WTC11 (cell line): ENCODE measurements around the gene COBL. TPM values are rescaled to one million over a fixed set of nuclear protein-coding genes. Genes with fewer than 3 reads are reported as not detected.
A peak's percentile ranks its signal among the peaks of the same experiment; 100 is the strongest.

Experiments
- ATAC-seq: fragments of 200-7000 bp; cut with Tn5 transposase; 2 replicates; pipeline ENCODE4 v1.10.0; 2021; ENCODE audit warnings: mild to moderate bottlenecking, moderate library complexity
- CTCF ChIA-PET: fragments of 300-600 bp; sonication (Branson Sonifier 250); formaldehyde crosslinking; loops from one replicate; lab custom pipeline; 2021; ENCODE audit warnings: antibody characterized with exemption; lab: Charles Lee
- POLR2A ChIA-PET: fragments of 350-600 bp; sonication (Branson Sonifier 250); formaldehyde crosslinking; loops from one replicate; lab custom pipeline; 2021; ENCODE audit warnings: antibody characterized with exemption; lab: Charles Lee
- DNase-seq: peaks from one replicate; pipeline ENCODE4 v3.0.0; 2021; ENCODE audit warnings: low spot score
- H3K27ac Mint-ChIP-seq: 2 replicates; pipeline ENCODE4 v1.8.0; 2021; ENCODE audit warnings: mixed read lengths
- H3K27me3 Mint-ChIP-seq: 2 replicates; pipeline ENCODE4 v1.8.0; 2021; ENCODE audit warnings: low read depth, mild to moderate bottlenecking, moderate library complexity, mixed read lengths
- H3K36me3 Mint-ChIP-seq: 2 replicates; pipeline ENCODE4 v1.8.0; 2021; ENCODE audit warnings: mixed read lengths
- H3K4me1 Mint-ChIP-seq: 2 replicates; pipeline ENCODE4 v1.8.0; 2022; ENCODE audit warnings: mixed read lengths
- H3K4me3 Mint-ChIP-seq: 2 replicates; pipeline ENCODE4 v1.8.0; 2021; ENCODE audit warnings: mild to moderate bottlenecking, moderate library complexity, mixed read lengths
- H3K9me3 Mint-ChIP-seq: 2 replicates; pipeline ENCODE4 v1.8.0; 2021; ENCODE audit warnings: mixed read lengths
- AFF4 ChIP-seq: sonication (generic); formaldehyde crosslinking; IDR thresholded peaks from 2 replicates; pipeline ENCODE4 v1.8.1; 2023; ENCODE audit warnings: mild to moderate bottlenecking, missing genetic modification reagents, borderline replicate concordance
- CREB1 ChIP-seq: sonication (generic); formaldehyde crosslinking; IDR thresholded peaks from 2 replicates; pipeline ENCODE4 v1.8.0; 2023; ENCODE audit warnings: mild to moderate bottlenecking, missing genetic modification reagents
- E2F1 ChIP-seq: sonication (generic); formaldehyde crosslinking; IDR thresholded peaks from 2 replicates; pipeline ENCODE4 v1.8.0; 2022; ENCODE audit warnings: mild to moderate bottlenecking, missing genetic modification reagents
- ELF4 ChIP-seq: sonication (generic); formaldehyde crosslinking; IDR thresholded peaks from 2 replicates; pipeline ENCODE4 v1.8.1; 2022; ENCODE audit warnings: low read depth, mild to moderate bottlenecking, moderate library complexity, missing genetic modification reagents
- JAZF1 ChIP-seq: fragments of 250-450 bp; sonication (Bioruptor Pico); IDR thresholded peaks from 2 replicates; pipeline ENCODE4 v1.9.0; 2021; ENCODE audit warnings: moderate library complexity, mild to moderate bottlenecking, inconsistent platforms
- MYBL2 ChIP-seq: sonication (generic); formaldehyde crosslinking; IDR thresholded peaks from 2 replicates; pipeline ENCODE4 v1.8.1; 2023; ENCODE audit warnings: mild to moderate bottlenecking, moderate library complexity, missing genetic modification reagents
- NR2C2 ChIP-seq: sonication (generic); formaldehyde crosslinking; IDR thresholded peaks from 2 replicates; pipeline ENCODE4 v1.8.0; 2022; ENCODE audit warnings: mild to moderate bottlenecking, missing genetic modification reagents
- PRDM15 ChIP-seq: sonication (generic); formaldehyde crosslinking; IDR thresholded peaks from 2 replicates; pipeline ENCODE4 v1.8.0; 2022; ENCODE audit warnings: missing genetic modification reagents
- ZNF281 ChIP-seq: sonication (generic); formaldehyde crosslinking; IDR thresholded peaks from 2 replicates; pipeline ENCODE4 v1.8.0; 2023; ENCODE audit warnings: mild to moderate bottlenecking, missing genetic modification reagents
- ZNF512 ChIP-seq: sonication (generic); formaldehyde crosslinking; IDR thresholded peaks from 2 replicates; pipeline ENCODE4 v1.8.1; 2022; ENCODE audit warnings: missing genetic modification reagents, borderline replicate concordance
- total RNA-seq: library from RNA; stranded (reverse); gene quantifications from 3 replicates; pipeline ENCODE4 v1.2.3, GENCODE V29; 2021
- TF ChIP-seq, protein P1 (sequence below): sonication (generic); formaldehyde crosslinking; IDR thresholded peaks from 2 replicates; pipeline ENCODE4 v1.8.1; 2022; ENCODE audit warnings: mild to moderate bottlenecking, moderate library complexity, missing genetic modification reagents
- TF ChIP-seq, protein P2 (sequence below): sonication (generic); formaldehyde crosslinking; IDR thresholded peaks from 2 replicates; pipeline ENCODE4 v1.8.0; 2022; ENCODE audit warnings: mild to moderate bottlenecking, missing genetic modification reagents
- TF ChIP-seq, protein P3 (sequence below): fragments of 250-450 bp; sonication (Bioruptor Pico); IDR thresholded peaks from 2 replicates; pipeline ENCODE4 v1.9.0; 2021; ENCODE audit warnings: mild to moderate bottlenecking

The COBL gene
- total RNA-seq, 1 experiment from 2014 or later, result 36.5 TPM

GRCh38 chr7:51290304-51290637, 26.3 kb downstream of the COBL start:
- Mint-ChIP-seq H3K4me3 (no peak overlapping the region), H3K9me3 (no peaks in the 10 kb centered on the region), H3K4me1 (peaks cover 47% of the 10 kb centered on the region), H3K27ac (no peak overlapping the region; the same call in 1 of the 2 replicates), H3K36me3 (no peaks in the 10 kb centered on the region), H3K27me3 (no peaks in the 10 kb centered on the region)
- no peak for ATAC-seq
- DNase-seq, result no peak
- ChIA-PET CTCF (interaction anchor here (1.9 kb wide), 1 partner anchor 64 kb away, joined by 6 read pairs; no protein-coding TSS in a partner anchor), POLR2A (no interaction called here)
- no peak for TF ChIP-seq MYBL2 (CRISPR knock-in tag)
- no peak for TF ChIP-seq E2F1
- TF ChIP-seq, protein P1, sequence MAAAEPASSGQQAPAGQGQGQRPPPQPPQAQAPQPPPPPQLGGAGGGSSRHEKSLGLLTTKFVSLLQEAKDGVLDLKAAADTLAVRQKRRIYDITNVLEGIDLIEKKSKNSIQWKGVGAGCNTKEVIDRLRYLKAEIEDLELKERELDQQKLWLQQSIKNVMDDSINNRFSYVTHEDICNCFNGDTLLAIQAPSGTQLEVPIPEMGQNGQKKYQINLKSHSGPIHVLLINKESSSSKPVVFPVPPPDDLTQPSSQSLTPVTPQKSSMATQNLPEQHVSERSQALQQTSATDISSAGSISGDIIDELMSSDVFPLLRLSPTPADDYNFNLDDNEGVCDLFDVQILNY (CRISPR knock-in tag), result no peak
- TF ChIP-seq PRDM15 (CRISPR knock-in tag), result no peak
- no peak for TF ChIP-seq NR2C2 (CRISPR knock-in tag)

DNA sequence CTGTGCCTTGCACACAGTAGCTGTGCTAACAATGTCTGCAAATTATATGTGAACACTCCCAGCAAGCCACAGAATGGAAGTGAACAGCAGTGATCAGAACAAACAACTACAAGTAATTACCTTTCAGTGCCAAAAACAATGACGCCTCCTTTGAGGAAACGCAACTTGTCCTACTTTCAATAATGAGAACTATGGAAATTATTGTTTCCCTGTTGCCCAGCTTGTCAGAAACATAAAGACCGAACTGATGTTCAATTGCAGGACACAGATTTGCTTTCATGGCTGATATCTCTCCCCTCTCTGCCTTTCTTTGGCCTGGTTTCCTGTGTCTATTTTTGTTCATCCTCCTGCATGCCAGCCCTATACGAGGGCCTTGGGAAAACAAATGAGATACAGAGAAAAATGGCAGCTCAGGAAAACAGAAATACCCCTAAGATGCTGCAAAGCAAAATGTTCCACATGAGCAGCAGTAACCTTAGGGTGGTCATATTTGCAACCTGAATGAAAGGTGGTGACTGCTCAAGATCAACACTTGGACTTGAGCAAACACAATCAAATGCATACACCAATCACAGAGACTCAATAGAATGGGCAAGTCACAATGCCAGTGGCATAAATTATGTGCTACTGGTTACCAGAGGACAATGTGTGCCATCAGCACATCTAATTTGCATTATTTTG, 26.8 kb downstream of the COBL start:
- TF ChIP-seq ZNF512 (CRISPR knock-in tag), result no peak
- no peak for TF ChIP-seq AFF4
- TF ChIP-seq ZNF281 (CRISPR knock-in tag), result no peak
- TF ChIP-seq, protein P2, sequence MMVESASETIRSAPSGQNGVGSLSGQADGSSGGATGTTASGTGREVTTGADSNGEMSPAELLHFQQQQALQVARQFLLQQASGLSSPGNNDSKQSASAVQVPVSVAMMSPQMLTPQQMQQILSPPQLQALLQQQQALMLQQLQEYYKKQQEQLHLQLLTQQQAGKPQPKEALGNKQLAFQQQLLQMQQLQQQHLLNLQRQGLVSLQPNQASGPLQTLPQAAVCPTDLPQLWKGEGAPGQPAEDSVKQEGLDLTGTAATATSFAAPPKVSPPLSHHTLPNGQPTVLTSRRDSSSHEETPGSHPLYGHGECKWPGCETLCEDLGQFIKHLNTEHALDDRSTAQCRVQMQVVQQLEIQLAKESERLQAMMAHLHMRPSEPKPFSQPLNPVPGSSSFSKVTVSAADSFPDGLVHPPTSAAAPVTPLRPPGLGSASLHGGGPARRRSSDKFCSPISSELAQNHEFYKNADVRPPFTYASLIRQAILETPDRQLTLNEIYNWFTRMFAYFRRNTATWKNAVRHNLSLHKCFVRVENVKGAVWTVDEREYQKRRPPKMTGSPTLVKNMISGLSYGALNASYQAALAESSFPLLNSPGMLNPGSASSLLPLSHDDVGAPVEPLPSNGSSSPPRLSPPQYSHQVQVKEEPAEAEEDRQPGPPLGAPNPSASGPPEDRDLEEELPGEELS (CRISPR knock-in tag), result no peak
- TF ChIP-seq ELF4, result no peak
- TF ChIP-seq, protein P3, sequence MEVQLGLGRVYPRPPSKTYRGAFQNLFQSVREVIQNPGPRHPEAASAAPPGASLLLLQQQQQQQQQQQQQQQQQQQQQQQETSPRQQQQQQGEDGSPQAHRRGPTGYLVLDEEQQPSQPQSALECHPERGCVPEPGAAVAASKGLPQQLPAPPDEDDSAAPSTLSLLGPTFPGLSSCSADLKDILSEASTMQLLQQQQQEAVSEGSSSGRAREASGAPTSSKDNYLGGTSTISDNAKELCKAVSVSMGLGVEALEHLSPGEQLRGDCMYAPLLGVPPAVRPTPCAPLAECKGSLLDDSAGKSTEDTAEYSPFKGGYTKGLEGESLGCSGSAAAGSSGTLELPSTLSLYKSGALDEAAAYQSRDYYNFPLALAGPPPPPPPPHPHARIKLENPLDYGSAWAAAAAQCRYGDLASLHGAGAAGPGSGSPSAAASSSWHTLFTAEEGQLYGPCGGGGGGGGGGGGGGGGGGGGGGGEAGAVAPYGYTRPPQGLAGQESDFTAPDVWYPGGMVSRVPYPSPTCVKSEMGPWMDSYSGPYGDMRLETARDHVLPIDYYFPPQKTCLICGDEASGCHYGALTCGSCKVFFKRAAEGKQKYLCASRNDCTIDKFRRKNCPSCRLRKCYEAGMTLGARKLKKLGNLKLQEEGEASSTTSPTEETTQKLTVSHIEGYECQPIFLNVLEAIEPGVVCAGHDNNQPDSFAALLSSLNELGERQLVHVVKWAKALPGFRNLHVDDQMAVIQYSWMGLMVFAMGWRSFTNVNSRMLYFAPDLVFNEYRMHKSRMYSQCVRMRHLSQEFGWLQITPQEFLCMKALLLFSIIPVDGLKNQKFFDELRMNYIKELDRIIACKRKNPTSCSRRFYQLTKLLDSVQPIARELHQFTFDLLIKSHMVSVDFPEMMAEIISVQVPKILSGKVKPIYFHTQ (CRISPR knock-in tag), result no peak
- no peak for TF ChIP-seq JAZF1 (CRISPR knock-in tag)
- no peak for TF ChIP-seq CREB1 (CRISPR knock-in tag)
- CTCF ChIA-PET, result interaction anchor here (1.9 kb wide), 1 partner anchor 64 kb away, joined by 6 read pairs; no protein-coding TSS in a partner anchor
- no peak for ATAC-seq
- H3K36me3 Mint-ChIP-seq, result no peaks in the 10 kb centered on the region
- H3K27me3 Mint-ChIP-seq, result no peaks in the 10 kb centered on the region
- no peaks in the 10 kb centered on the region for H3K9me3 Mint-ChIP-seq
- no peak overlapping the region for H3K4me3 Mint-ChIP-seq
- peak overlapping the region; percentile 50; the same call in 1 of the 2 replicates for H3K27ac Mint-ChIP-seq
- POLR2A ChIA-PET, result no interaction called here
- H3K4me1 Mint-ChIP-seq, result peaks cover 47% of the 10 kb centered on the region
- DNase-seq, result no peak
